ENCODE measurements around the gene USP34. TPM values are rescaled to one million over a fixed set of nuclear protein-coding genes. Genes with fewer than 3 reads are reported as not detected.

Gene USP34
- total and polyA plus RNA-seq, 9 of the 15 experiments (the other 6 are each of a cell fraction or from before 2014, with no cell fraction given), result 19.8 to 108 (median 67.8) TPM

GRCh38 chr2:61255580-61256437 lies 215.1 kb downstream of the USP34 start (continued):
- TF ChIP-seq ZNF609 (CRISPR knock-in tag; IDR thresholded peaks at IDR 0.05; ENCODE audit: borderline replicate concordance) (no peak), MAFF (IDR thresholded peaks at IDR 0.05; ENCODE audit: low read length) (no peak), ZSCAN29 (IDR thresholded peaks at IDR 0.05) (no peak), MYBL2 (IDR thresholded peaks at IDR 0.05; ENCODE audit: low read depth) (no peak), MYBL2 (CRISPR knock-in tag; IDR thresholded peaks at IDR 0.05; ENCODE audit: borderline replicate concordance) (no peak), TCF7L2 (IDR thresholded peaks at IDR 0.05; ENCODE audit: low read depth, low read length) (no peak), AFF1 (IDR thresholded peaks at IDR 0.05; ENCODE audit: low read depth in 1 of 2, partially characterized antibody in 2 of 2) (no peak), ZNF584 (CRISPR knock-in tag; IDR thresholded peaks at IDR 0.05; ENCODE audit: low read depth) (no peak), SMAD1 (IDR thresholded peaks at IDR 0.05; ENCODE audit: low read depth, low read length, partially characterized antibody) (no peak), CTCF (IDR thresholded peaks at IDR 0.05 in 2 of 3, conservative IDR thresholded peaks at IDR 0.05 in 1 of 3; ENCODE audit: insufficient read depth in 2 of 3, low read depth in 1 of 3, low read length in 3 of 3) (no peak), ZNF707 (CRISPR knock-in tag; conservative IDR thresholded peaks at IDR 0.05) (no peak), ZBTB12 (CRISPR knock-in tag; IDR thresholded peaks at IDR 0.05) (no peak), SLC30A9 (CRISPR knock-in tag; IDR thresholded peaks at IDR 0.05) (no peak), ZNF184 (CRISPR knock-in tag; IDR thresholded peaks at IDR 0.05) (no peak), ETV1 (tag; conservative IDR thresholded peaks at IDR 0.05; ENCODE audit: low read depth) (0 out of 2 replicates have a peak, but pooled peaks have one; percentile 28)

All from K562 (cell line).